ENCODE data around the gene SAP30. TPM values are rescaled to one million over a fixed set of nuclear protein-coding genes. Genes with fewer than 3 reads are reported as not detected.

The SAP30 gene
- total and polyA plus RNA-seq, 2 donors from 2014 or later = 6.7 to 16.5 TPM

DNA sequence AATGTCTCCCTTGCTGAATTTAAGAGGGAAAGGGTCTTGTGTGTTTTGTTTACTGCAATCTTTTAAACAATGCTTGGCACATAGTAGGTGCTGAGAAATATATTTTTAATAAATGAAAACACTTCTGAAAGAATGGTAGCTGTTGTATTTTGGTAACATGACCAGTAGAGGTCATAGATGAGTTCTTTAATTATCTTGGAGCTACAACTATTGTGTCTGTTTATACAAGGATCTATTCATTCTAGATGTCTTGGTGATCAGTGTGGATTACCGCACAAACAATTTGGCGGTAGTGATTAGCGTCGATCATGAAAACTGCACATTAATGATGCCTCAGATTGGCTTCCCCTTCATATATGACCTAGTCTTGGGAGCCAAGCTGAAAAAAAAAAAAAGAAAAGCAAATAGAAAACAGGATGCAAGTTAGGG is 49.6 kb downstream of the SAP30 start:
- Histone ChIP-seq H3K4me1 (ENCODE audit: control insufficient read depth in 2 of 3, insufficient read depth in 2 of 3, low read depth in 1 of 3, low read length in 3 of 3) (no peaks in the 10 kb centered on the region), H3K9ac (ENCODE audit: low read length in 3 of 3) (no peak overlapping the region), H3K36me3 (ENCODE audit: control insufficient read depth in 2 of 3, insufficient read depth in 3 of 3, low read length in 3 of 3) (no peaks in the 10 kb centered on the region), H3K27me3 (ENCODE audit: control insufficient read depth, insufficient read depth, low read length) (no peaks in the 10 kb centered on the region), H3K9me3 (ENCODE audit: control insufficient read depth in 2 of 3, insufficient read depth in 1 of 3, low read length in 3 of 3) (no peaks in the 10 kb centered on the region), H3K4me3 (ENCODE audit: low read length in 3 of 3) (no peak overlapping the region), H3K27ac (ENCODE audit: low read depth in 2 of 2, low read length in 2 of 2) (no peak overlapping the region)
- FAIRE-seq (peak; percentile 33), DNase-seq (peak in 2 of 5 donors; percentile 25 to 34)
- TF ChIP-seq, protein P1, sequence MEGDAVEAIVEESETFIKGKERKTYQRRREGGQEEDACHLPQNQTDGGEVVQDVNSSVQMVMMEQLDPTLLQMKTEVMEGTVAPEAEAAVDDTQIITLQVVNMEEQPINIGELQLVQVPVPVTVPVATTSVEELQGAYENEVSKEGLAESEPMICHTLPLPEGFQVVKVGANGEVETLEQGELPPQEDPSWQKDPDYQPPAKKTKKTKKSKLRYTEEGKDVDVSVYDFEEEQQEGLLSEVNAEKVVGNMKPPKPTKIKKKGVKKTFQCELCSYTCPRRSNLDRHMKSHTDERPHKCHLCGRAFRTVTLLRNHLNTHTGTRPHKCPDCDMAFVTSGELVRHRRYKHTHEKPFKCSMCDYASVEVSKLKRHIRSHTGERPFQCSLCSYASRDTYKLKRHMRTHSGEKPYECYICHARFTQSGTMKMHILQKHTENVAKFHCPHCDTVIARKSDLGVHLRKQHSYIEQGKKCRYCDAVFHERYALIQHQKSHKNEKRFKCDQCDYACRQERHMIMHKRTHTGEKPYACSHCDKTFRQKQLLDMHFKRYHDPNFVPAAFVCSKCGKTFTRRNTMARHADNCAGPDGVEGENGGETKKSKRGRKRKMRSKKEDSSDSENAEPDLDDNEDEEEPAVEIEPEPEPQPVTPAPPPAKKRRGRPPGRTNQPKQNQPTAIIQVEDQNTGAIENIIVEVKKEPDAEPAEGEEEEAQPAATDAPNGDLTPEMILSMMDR (IDR thresholded peaks at IDR 0.05; ENCODE audit: borderline replicate concordance, extremely low read depth, insufficient read depth) = peak; percentile 36
- intact Hi-C loops (cut with DNase I) = no loop called here

DNA sequence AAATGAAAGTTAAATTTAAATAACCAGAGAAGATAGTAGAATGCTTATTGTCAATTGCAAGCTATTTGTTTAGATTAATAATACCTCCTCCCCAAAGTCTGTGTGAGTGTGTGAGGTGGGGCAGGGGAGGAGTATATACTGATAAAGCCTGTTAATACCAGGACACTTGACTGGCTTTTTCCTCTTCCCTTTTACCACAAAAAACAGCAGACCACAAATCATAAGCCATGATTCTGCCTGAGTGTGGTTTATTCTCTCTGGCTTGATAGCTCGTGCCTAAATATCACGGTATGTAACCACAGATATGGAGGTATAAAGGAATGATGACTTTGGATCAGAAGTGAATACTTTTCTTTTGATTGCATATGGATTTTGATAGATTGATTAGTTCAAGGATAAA is 50.0 kb downstream of the SAP30 start:
- H3K4me3 ChIP-seq (ENCODE audit: low read length in 3 of 3) = no peak overlapping the region
- intact Hi-C loops (cut with DNase I) = no loop called here
- no peaks in the 10 kb centered on the region for H3K9me3 ChIP-seq (ENCODE audit: control insufficient read depth in 2 of 3, insufficient read depth in 1 of 3, low read length in 3 of 3)
- TF ChIP-seq, protein P1 (IDR thresholded peaks at IDR 0.05; ENCODE audit: borderline replicate concordance, extremely low read depth, insufficient read depth) = no peak
- DNase-seq = no peak
- H3K4me1 ChIP-seq (ENCODE audit: control insufficient read depth in 2 of 3, insufficient read depth in 2 of 3, low read depth in 1 of 3, low read length in 3 of 3) = no peaks in the 10 kb centered on the region
- H3K36me3 ChIP-seq (ENCODE audit: control insufficient read depth in 2 of 3, insufficient read depth in 3 of 3, low read length in 3 of 3) = no peaks in the 10 kb centered on the region
- H3K9ac ChIP-seq (ENCODE audit: low read length in 3 of 3) = no peak overlapping the region
- H3K27me3 ChIP-seq (ENCODE audit: control insufficient read depth, insufficient read depth, low read length) = no peaks in the 10 kb centered on the region
- H3K27ac ChIP-seq (ENCODE audit: low read depth in 2 of 2, low read length in 2 of 2) = no peak overlapping the region
- no peak for FAIRE-seq

DNA sequence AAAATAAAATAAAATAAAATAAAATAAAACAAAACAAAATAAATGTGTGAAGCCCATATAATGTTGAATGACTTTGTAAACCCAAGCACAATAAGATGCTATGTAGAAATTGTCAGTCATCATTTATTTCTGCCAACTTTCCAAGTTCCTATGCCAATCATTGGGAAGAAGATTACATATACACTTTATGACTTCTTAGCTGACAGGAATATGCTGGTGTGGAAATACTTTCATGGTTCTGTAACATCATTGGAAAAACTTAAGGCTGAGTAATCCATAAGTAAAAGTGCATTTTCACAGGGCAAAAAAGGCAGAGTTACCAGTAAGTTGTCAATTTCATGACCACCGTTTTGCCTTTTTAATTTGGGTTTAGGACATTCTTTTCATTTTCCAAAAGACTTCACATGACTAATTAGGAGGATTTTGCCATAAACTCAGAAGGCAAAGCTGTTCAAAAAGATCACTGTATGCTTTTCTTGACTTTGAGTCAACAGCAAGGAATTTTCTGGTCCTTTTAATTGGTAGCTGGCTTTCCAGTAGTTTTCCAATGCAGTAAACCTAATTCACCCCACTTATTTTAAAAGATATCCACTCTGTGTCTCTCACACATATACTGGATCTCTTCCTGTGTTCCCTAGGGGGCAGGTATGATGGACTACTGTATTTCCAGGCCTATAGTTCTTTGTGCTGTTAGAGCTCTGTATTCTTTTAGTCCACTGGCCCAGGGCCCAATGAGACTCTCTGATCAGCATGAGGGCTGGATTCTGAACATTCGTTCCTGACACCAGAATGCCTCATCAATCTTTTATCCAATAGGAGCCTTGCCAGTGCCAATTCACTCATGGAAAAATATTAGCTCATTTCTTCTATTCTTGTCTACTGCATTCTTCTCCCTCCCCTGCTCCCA is 54.4 kb downstream of the SAP30 start:
- H3K9ac ChIP-seq (ENCODE audit: low read length in 3 of 3) = no peak overlapping the region
- FAIRE-seq = no peak

More for the DNA sequence above, 54.4 kb downstream of the SAP30 start:
- Histone ChIP-seq H3K27me3 (ENCODE audit: control insufficient read depth, insufficient read depth, low read length) (no peaks in the 10 kb centered on the region), H3K4me3 (ENCODE audit: low read length in 3 of 3) (no peak overlapping the region), H3K36me3 (ENCODE audit: control insufficient read depth in 2 of 3, insufficient read depth in 3 of 3, low read length in 3 of 3) (no peaks in the 10 kb centered on the region), H3K4me1 (ENCODE audit: control insufficient read depth in 2 of 3, insufficient read depth in 2 of 3, low read depth in 1 of 3, low read length in 3 of 3) (no peaks in the 10 kb centered on the region), H3K27ac (ENCODE audit: low read depth in 2 of 2, low read length in 2 of 2) (no peak overlapping the region), H3K9me3 (ENCODE audit: control insufficient read depth in 2 of 3, insufficient read depth in 1 of 3, low read length in 3 of 3) (no peaks in the 10 kb centered on the region)
- intact Hi-C loops (cut with DNase I) = no loop called here
- DNase-seq = no peak
- TF ChIP-seq, protein P1 (IDR thresholded peaks at IDR 0.05; ENCODE audit: borderline replicate concordance, extremely low read depth, insufficient read depth) = no peak
